ENCODE data around the gene FNBP1L. TPM values are rescaled to one million over a fixed set of nuclear protein-coding genes. Genes with fewer than 3 reads are reported as not detected.
"Not testable (repeated sequence)": the region's sequence is repeated elsewhere in the genome, so short reads cannot be mapped to it uniquely, and the experiment has no call there.

FNBP1L gene
- total and polyA plus RNA-seq, 3 donors from 2014 or later: 21.9 to 54.4 (median 46.5) TPM

GRCh38 chr1:93475681-93476080 lies 27.8 kb downstream of the FNBP1L start:
- Histone ChIP-seq H3K36me3 (ENCODE audit: low read depth, missing control alignments) (no peaks in the 10 kb centered on the region), H3K4me3 (no peak overlapping the region), H3K9me3 (no peaks in the 10 kb centered on the region), H3K4me1 (no peaks in the 10 kb centered on the region), H3K27ac (no peak overlapping the region), H3K27me3 (no peaks in the 10 kb centered on the region)
- WGBS, 2 donors: 93 to 94% methylated on average over 1 of the region's 1 CpG
- intact Hi-C loops (cut with DNase I; ENCODE audit: low total_unique reads): no loop called here
- TF ChIP-seq, protein P1, sequence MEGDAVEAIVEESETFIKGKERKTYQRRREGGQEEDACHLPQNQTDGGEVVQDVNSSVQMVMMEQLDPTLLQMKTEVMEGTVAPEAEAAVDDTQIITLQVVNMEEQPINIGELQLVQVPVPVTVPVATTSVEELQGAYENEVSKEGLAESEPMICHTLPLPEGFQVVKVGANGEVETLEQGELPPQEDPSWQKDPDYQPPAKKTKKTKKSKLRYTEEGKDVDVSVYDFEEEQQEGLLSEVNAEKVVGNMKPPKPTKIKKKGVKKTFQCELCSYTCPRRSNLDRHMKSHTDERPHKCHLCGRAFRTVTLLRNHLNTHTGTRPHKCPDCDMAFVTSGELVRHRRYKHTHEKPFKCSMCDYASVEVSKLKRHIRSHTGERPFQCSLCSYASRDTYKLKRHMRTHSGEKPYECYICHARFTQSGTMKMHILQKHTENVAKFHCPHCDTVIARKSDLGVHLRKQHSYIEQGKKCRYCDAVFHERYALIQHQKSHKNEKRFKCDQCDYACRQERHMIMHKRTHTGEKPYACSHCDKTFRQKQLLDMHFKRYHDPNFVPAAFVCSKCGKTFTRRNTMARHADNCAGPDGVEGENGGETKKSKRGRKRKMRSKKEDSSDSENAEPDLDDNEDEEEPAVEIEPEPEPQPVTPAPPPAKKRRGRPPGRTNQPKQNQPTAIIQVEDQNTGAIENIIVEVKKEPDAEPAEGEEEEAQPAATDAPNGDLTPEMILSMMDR (IDR thresholded peaks at IDR 0.05): no peak
- TF ChIP-seq POLR2A (IDR thresholded peaks at IDR 0.05): no peak
- no peak for DNase-seq

DNA sequence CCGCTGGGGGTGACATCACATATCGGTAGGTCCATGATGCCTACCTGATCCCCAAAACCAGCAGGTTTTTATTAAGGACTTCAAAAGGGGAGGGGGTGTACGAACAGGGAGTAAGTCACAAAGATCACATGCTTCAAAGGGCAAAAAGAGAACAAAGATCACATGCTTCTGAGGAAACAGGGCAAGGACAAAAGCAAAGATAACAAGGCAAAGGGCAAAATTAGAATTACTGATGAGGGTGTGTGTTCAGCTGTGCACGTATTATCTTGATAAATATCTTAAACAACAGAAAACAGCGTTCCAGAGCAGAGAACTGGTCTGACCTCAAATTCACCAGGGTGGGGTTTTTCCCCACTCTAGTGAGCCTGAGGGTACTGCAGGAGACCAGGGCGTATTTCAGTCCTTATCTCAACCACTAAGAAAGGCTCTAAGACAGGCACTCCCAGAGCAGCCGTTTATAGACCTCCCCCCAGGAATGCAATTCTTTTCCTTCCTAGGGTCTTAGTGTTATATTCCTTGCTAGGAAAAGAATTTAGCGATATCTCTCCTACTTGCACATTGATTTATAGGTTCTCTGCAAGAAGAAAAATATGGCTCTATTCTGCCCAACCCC lies 31.3 kb downstream of the FNBP1L start:
- H3K4me3 ChIP-seq; intact Hi-C loops (cut with DNase I; ENCODE audit: low total_unique reads); DNase-seq; H3K36me3 ChIP-seq (ENCODE audit: low read depth, missing control alignments); H3K9me3 ChIP-seq; H3K27ac ChIP-seq; H3K4me1 ChIP-seq; H3K27me3 ChIP-seq: not testable (repeated sequence)
- 80 to 81% methylated on average over 8 of the region's 8 CpGs for WGBS, 2 donors

- H3K36me3 ChIP-seq (ENCODE audit: low read depth, missing control alignments); H3K27me3 ChIP-seq; H3K4me1 ChIP-seq; H3K4me3 ChIP-seq; intact Hi-C loops (cut with DNase I; ENCODE audit: low total_unique reads); DNase-seq; H3K27ac ChIP-seq; H3K9me3 ChIP-seq: not testable (repeated sequence)
- WGBS, 2 donors: 81 to 96% methylated on average over 5 of the region's 5 CpGs
These were observed 34.0 kb downstream of the FNBP1L start for GRCh38 chr1:93481899-93482298.

DNA sequence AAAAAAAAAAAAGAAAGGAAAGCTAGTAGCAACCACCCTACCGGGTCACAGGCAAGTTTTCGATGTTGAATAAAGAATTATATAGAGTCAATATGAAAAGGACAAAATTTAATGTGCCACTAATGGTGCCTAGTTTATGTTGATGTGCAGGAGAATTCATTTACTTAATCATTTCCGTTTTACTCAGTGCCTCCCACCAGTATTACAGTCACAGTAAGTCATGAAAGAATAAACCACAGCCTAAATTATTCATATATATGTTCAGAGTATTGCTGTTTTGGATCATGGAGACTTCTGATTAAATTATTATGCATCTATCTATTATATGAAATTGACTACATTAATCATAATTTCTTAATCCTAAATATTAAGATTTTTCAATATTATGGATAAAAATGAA lies 35.3 kb downstream of the FNBP1L start:
- Histone ChIP-seq H3K4me3 (no peak overlapping the region), H3K9me3 (no peaks in the 10 kb centered on the region), H3K4me1 (no peaks in the 10 kb centered on the region), H3K36me3 (ENCODE audit: low read depth, missing control alignments) (no peaks in the 10 kb centered on the region), H3K27me3 (no peaks in the 10 kb centered on the region), H3K27ac (no peak overlapping the region)
- DNase-seq: no peak
- WGBS, 2 donors: 91 to 93% methylated on average over 3 of the region's 3 CpGs
- intact Hi-C loops (cut with DNase I; ENCODE audit: low total_unique reads): no loop called here
- TF ChIP-seq POLR2A (IDR thresholded peaks at IDR 0.05): no peak
- TF ChIP-seq, protein P1 (IDR thresholded peaks at IDR 0.05): no peak

GRCh38 chr1:93483606-93484005 lies 35.7 kb downstream of the FNBP1L start:
- no peak overlapping the region for H3K4me3 ChIP-seq
- no peaks in the 10 kb centered on the region for H3K9me3 ChIP-seq
- DNase-seq: no peak
- intact Hi-C loops (cut with DNase I; ENCODE audit: low total_unique reads): no loop called here
- TF ChIP-seq, protein P1 (IDR thresholded peaks at IDR 0.05): no peak
- TF ChIP-seq POLR2A (IDR thresholded peaks at IDR 0.05): no peak
- H3K4me1 ChIP-seq: no peaks in the 10 kb centered on the region
- no peak overlapping the region for H3K27ac ChIP-seq
- no peaks in the 10 kb centered on the region for H3K36me3 ChIP-seq (ENCODE audit: low read depth, missing control alignments)
- no peaks in the 10 kb centered on the region for H3K27me3 ChIP-seq

GRCh38 chr1:93488207-93488606 lies 40.3 kb downstream of the FNBP1L start:
- Histone ChIP-seq H3K27me3 (no peaks in the 10 kb centered on the region), H3K27ac (no peak overlapping the region), H3K4me3 (no peak overlapping the region), H3K4me1 (no peaks in the 10 kb centered on the region), H3K36me3 (ENCODE audit: low read depth, missing control alignments) (no peaks in the 10 kb centered on the region), H3K9me3 (no peaks in the 10 kb centered on the region)
- no peak for TF ChIP-seq POLR2A (IDR thresholded peaks at IDR 0.05)
- TF ChIP-seq, protein P1 (IDR thresholded peaks at IDR 0.05): no peak
- 94 to 97% methylated on average over 2 of the region's 2 CpGs for WGBS, 2 donors
- no peak for DNase-seq
- intact Hi-C loops (cut with DNase I; ENCODE audit: low total_unique reads): no loop called here

All from testis (tissue), 3 donors.